Spinal cord (tissue), 4 donors: ENCODE results near the gene GCNT2. TPM values are rescaled to one million over a fixed set of nuclear protein-coding genes. Genes with fewer than 3 reads are reported as not detected.

Source experiments
- polyA plus RNA-seq, 2 donors: library from polyadenylated mRNA; unstranded; fragments of 120-200 nt; gene quantifications; one replicate each; pipeline ENCODE4 v1.2.1, GENCODE V29; 2013; ENCODE audit not compliant: insufficient read length in 2 of 2
- small RNA-seq: library from RNA; depleted of rRNA; stranded (forward); fragments of <200 nt; gene quantifications from one replicate; pipeline ENCODE3, GENCODE V24; 2014; ENCODE audit warnings: low replicate concordance
- total RNA-seq, 2 donors: library from RNA; depleted of rRNA in 1 of 2; stranded (reverse); fragments of 120-200 nt in 1 of 2; fragments of >200 nt in 1 of 2; gene quantifications; one replicate each; pipeline versions ENCODE4 v1.2.3 to v1.2.4, GENCODE V29; 2013 to 2014

Gene GCNT2
- total and polyA plus RNA-seq, 4 donors: 7.9 to 28.8 (median 13.2) TPM

Small RNA genes lying within 50 kb of the gene (small RNA-seq; reads per million reads assigned to genes)
- not detected for gene RF00019

Other genes with a start within 250 kb of the GCNT2 start
- 1 to 10 TPM in 1 of 2 donors, under 1 TPM in 1; 0.72 to 2.1 TPM for gene TFAP2A, start 106.3 kb upstream of the GCNT2 start, total RNA-seq
- gene TFAP2A, start 106.3 kb upstream of the GCNT2 start, polyA plus RNA-seq: 10 to 100 TPM in 1 of 2 donors, 1 to 10 TPM in 1; 9.2 to 11.0 TPM
- 1 to 10 TPM in 1 of 2 donors, under 1 TPM in 1; 0.99 to 7.1 TPM for gene C6orf52, start 173.3 kb downstream of the GCNT2 start, total RNA-seq
- gene C6orf52, start 173.3 kb downstream of the GCNT2 start, polyA plus RNA-seq: 1 to 10 TPM; 7.1 to 7.6 TPM
- gene PAK1IP1, start 173.6 kb downstream of the GCNT2 start, total RNA-seq: 10 to 100 TPM; 21.1 to 23.4 TPM
- 10 to 100 TPM; 19.9 to 20.6 TPM for gene PAK1IP1, start 173.6 kb downstream of the GCNT2 start, polyA plus RNA-seq
- 100 to 1,000 TPM in 1 of 2 donors, 10 to 100 TPM in 1; 65.1 to 146 TPM for gene TMEM14C, start 201.7 kb downstream of the GCNT2 start, total RNA-seq
- 100 to 1,000 TPM; 106 to 115 TPM for gene TMEM14C, start 201.7 kb downstream of the GCNT2 start, polyA plus RNA-seq
- 100 to 1,000 TPM in 1 of 2 donors, 10 to 100 TPM in 1; 54.2 to 101 TPM for gene TMEM14B, start 226.5 kb downstream of the GCNT2 start, total RNA-seq
- gene TMEM14B, start 226.5 kb downstream of the GCNT2 start, polyA plus RNA-seq: 10 to 100 TPM; 89.8 to 92.5 TPM